NCI-H345 treated with DMSO at 0.1 percent for 48 hours (cell line): ENCODE results near the gene ZNF346.
A peak's percentile ranks its signal among the peaks of the same experiment; 100 is the strongest.

Experiments used
- DNase-seq: peaks from one replicate; lab custom pipeline; 2025; ENCODE audit not compliant: unreplicated experiment; lab: John Stamatoyannopoulos, UW

Gene ZNF346

DNA sequence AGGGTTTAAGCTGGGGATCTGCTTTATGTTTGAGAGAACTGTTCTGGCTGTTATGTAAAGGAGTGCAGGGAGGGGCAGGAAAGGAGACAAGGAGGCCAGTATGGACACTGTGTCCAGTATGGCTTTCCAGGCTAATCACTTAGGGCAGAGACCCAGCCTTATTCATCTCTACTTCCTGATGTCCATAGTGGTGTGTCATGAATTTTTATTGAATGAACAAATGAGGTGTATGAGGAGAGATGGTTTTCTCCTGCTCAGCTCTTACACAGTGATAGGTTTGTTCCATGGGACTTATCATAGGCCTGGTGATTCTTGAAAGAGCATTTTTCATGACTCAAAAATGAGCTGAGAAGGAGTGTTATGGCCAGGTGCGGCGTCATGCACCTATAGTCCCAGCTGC lies 43.7 kb downstream of the ZNF346 start:
- DNase-seq: no peak

DNA sequence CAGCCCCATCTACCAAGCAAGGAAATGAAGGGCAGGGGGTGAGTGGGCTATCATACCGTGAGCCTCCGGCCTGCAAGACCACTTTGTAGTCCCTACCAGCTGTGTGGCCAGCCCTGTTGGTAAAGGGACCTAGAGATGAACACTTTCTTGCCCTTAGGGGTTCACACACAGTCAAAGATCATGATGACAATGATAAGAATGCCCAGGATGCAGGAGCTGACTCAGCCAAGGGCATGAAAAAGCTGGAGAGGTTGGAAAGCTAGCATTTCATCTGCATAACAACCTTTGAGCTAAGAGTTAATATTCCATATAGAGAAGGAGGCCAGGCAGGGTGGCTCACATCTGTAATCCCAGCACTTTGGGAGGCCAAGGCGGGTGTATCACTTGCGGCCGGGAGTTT lies 45.0 kb downstream of the ZNF346 start:
- no peak for DNase-seq

DNA sequence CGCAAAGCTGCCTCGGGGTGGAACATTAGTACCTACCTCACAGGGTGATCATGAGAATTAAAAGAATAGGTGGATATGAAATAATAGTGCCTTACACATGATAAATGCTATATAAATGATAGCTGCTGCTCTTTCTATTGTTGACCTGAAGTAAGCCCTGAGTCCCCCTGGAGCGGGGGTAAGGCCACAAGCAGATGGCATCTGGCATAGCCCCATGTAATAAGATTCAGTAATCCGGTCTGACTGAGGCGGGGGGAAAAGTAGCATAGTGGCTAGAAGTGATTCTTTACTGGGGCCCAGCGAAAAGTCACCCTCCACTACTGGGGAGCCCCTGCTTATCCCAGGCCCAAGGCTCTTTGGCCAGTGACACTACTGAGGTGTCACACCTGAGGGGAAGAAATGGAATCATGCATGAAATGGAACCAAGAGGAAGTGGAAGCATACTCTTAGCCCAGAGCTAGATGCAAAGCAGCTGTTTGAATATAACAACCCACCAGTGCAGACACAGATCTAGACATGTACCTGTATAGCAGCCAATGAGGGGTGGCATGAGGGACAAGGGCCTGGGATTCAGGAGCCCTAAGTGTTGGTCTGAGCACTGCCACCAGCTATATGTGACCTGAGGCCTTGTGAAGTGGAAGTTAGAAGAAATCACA lies 48.2 kb downstream of the ZNF346 start:
- no peak for DNase-seq

DNA sequence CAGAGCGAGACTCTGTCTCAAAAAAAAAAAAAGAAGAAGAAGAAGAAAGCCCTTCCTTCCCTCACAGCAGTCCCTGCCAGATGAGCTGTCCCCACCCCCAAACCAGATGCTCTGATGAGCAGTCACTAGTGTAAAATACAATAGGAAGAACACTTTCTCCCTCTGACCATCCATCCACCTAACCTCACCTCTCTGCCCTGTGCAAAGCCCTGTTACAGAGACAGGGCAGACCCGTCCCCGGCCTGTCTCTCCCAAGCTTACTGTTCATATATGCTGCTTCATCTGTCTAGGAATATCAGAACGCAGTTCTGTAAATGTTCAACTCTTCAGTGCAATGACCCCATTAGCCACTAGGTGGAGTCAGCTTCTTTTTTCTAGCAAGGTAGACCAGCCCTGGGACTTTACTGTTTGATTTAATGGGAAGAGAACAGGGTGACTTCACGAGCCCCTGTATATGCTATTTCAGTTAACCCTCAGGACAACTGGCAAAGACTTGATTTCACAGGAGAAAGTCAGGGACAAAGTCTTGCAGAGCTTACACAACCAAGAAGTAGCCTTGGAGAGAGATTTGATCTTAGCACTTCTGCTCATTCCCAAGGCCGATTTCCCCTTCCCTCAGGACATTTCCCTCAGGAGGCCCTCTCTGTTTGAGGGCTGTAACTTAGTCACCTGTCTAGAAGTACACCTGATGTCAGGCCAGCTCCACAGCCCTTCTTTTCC lies 49.3 kb downstream of the ZNF346 start:
- peak; percentile 58 for DNase-seq

DNA sequence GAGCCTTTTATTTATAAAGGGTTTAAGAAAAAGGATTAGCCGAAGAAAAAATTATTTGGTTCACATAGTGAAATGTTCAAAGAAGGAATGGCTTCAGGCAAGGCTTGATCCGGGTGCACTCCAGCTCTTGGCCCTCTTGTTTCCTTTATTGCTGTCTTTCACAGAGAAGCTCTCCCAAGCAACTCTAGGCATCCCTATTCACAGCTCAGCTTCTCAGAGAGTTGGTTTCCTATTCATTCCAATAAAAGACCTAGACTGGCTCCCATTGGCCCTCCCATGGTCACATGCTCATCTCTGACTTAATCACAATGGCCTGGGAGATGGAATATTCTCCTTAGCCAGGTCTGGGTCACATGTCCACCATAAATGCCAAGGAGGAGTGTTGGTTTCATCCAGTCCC lies 54.8 kb downstream of the ZNF346 start:
- DNase-seq: no peak

DNA sequence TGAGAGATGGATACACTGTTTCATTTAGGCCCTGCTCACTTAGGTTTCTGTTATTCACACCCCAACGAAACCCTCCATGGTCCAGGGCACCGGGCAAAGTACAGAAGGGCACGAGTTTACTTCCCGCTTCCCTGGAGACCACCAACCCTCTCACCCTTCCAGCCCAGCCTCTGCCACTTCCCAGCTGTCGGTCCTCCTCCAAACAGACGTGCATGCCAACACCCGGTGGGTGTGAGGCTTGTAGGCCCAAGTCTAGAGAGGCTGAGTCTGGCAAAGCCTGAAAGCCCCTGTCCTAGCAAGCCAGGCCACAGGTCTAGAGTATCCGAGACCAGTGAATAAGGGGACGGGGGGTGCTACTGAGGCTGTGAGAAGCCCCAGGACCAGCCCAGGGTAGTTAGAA lies 57.1 kb downstream of the ZNF346 start:
- no peak for DNase-seq

DNA sequence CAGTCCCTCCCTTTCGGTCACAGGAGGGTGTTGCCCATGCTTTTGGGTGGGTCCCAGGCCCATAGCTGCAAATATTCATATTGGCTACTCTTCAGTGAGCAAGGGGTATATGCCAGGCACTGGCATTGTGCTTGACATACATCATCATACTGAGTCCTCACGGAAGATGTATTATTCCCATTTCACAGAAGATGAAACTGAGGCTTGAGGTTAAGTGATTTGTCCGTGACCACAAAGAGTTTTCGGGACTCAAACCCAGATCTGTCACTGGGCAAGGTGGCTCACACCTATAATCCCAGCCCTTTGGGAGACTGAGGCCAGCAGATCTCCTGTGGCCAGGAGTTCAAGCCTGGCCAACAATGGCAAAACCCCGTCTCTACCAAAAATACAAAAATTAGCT lies 57.8 kb downstream of the ZNF346 start:
- DNase-seq: no peak

DNA sequence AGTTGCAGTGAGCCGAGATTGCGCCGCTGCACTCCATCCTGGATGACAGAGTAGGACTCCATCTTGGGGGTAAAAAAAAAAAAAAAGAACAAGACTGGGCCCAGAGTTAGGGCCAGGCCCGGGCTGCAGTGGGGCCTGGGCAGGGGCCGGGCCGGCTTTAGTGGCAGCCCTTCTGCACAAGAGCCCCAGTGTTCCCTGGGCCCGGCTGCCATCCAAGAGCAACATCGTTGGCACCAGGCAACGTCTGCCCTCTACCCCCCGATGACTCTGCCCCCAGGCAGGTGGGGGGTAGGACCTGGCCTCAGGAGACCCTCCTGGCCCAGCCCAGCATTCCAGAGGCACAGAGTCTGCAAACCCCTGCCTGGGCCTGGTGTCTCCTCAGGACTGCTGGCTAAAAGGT lies 59.4 kb downstream of the ZNF346 start:
- no peak for DNase-seq

DNA sequence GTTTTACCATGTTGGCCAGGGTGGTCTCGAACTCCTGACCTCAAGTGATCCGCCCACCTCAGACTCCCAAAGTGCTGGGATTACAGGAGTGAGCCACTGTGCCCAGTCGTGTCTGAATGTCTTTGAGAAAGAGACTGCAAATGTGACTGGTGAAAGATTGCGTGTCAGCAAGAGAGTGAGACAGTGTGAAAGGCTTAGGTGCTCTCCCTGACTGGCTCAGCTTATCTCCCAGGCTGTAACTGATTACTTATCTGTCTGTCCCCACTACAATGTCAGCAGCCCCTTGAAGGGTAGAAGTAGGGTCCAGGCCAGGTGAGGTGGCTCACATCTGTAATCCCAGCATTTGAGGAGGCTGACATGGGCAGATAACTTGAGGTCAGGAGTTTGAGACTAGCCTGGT lies 60.9 kb downstream of the ZNF346 start:
- DNase-seq: no peak

DNA sequence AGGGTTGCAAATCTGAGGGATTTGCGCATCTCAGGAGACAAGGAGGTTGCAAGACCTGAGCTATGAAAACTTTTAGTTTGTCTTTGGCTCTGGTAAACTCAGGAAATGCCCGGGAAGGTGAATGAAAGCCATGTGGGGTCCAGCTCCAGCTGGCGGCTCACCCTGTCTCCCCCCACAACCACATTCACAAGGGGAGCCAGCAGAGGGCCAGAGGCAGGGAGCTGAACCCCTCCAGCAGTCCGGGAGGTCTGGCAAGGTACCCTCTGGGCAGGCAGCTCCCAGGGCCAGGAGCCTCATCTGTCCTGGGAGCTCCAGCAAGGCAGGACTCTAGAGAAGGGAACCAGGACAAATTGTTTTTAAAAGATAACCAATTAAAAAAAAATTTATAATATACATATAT lies 61.7 kb downstream of the ZNF346 start:
- no peak for DNase-seq

DNA sequence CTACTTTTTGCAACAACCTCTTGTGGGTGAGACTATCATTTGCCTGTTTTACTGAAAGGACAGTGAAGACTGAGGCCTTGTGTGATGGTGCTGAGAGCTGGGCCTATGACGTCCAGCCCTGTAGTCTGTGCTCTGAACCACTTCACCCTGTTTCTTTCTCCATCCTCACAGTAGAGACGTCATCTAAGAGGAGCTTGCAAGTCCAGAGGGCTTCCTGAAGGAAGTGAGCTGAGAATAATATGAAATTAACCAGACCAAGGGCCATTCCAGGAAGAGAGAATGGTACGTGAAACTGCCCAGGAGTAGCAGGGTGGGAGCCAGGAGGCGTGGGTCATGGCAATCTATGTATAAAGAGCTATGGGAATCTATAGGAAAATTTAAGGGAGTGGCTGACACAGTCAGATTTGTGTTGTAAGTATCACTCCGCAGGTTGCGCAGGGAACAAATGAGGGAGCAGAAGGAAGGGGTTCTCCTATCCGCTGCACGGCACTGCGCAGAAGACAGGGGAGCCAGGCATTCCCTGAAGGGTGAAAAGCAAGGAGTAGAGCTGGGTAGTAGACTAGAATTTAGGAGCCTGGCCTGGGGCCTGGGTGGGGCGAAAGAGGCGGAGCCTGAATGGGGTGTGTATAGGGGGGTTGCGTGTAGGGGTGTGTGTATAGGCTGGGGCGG lies 63.6 kb downstream of the ZNF346 start:
- no peak for DNase-seq

DNA sequence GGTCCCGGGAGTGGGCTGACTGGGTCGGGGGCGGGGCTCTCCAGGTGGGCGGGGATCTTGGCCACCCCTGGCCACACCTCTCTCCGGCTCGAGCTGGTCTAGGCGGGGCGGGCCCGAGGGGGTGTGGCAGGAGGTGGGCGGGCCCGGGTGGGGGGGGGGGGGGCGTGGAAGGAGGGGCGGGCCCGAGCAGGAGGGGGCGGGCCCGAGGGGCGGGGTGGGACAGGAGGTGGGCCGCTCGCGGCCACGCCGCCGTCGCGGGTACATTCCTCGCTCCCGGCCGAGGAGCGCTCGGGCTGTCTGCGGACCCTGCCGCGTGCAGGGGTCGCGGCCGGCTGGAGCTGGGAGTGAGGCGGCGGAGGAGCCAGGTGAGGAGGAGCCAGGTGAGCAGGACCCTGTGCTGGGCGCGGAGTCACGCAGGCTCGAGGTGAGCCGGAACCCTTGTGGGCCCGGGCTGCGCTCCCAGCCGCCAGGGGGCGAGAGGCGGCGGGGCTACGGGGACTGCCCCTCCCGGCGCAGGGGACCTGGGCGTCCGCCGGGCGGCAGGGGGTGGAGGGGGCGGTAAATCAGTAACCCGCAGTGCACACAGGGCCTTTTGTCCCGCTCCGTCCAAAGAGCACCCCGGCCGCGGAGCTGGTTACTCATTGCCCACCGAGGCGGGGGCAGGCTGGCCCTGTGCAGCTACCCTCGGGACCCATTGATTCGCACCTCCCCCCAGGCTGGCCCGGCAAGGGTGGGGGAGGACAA lies 64.3 kb downstream of the ZNF346 start, which contains the start of gene FGFR4:
TSS of gene FGFR4 (plus strand) at position 262 of the 744 bp plus-strand sequence. CDS start 2,688 bp downstream, outside the sequence.
- peak; percentile 45 for DNase-seq

DNA sequence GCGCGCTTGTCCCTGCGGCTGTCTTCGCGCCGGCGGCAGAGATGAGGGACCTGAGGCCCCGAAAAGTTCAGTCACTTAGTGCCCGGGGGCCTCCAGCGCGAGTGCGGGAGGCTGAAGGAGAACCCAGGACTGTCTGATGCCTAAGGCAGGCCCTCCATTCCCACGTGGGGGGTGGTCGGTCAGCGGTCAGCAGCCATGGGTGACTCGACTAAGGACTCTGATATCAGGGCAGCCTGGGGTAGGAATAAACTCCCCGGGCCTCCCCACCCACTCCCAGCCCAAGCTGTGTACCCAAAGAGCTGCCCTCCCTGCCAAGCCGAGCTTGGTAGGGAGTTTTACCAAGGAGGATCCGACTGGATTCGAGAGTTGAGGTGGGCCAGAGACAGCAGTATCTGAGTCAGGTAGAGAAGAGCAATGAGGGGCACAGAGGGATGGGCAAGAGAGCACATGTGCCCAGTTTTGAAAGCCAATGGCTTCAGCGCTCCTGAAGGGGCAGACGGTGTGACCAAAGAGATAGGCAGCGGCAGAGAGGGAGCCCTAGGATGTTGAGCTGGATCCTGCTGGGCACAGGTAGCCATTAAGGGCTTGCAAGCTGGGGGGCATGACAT lies 65.0 kb downstream of the ZNF346 start:
- DNase-seq: no peak

DNA sequence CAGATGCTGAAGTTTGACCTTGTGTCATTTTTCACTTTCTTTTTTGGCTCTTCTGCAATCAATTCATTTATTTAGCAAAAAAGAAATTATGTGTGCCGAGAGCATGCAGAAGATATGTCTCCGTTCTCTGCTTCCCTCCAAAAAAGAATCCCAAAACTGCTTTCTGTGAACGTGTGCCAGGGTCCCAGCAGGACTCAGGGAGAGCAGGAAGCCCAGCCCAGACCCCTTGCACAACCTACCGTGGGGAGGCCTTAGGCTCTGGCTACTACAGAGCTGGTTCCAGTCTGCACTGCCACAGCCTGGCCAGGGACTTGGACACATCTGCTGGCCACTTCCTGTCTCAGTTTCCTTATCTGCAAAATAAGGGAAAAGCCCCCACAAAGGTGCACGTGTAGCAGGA lies 66.6 kb downstream of the ZNF346 start:
- DNase-seq: no peak

DNA sequence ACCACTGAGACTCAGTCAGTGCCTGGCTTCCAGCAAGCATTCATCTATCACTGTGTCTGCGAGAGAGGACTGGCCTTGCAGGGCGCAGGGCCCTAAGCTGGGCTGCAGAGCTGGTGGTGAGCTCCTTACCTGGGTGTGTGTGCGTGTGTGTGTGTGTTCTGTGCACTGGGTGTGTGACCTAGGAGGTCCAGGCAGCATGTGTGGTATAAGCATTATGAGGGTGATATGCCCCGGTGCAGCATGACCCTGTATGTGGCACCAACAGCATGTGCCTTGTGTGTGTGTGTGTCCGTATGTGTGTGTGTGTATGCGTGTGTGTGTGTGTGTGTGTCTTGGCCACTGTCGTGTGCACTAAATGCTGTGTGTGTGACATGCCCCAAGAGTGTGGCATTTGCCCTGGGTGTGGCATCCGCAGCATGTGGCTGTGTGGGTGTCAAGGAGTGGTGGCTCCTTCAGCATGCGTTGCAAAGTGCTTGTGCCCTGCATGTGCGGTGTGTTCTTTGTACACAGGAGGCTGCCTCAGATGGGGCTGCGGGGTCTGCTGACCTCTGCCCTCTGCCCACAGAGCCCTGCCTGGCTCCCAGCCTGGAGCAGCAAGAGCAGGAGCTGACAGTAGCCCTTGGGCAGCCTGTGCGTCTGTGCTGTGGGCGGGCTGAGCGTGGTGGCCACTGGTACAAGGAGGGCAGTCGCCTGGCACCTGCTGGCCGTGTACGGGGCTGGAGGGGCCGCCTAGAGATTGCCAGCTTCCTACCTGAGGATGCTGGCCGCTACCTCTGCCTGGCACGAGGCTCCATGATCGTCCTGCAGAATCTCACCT lies 67.5 kb downstream of the ZNF346 start:
- DNase-seq: no peak

DNA sequence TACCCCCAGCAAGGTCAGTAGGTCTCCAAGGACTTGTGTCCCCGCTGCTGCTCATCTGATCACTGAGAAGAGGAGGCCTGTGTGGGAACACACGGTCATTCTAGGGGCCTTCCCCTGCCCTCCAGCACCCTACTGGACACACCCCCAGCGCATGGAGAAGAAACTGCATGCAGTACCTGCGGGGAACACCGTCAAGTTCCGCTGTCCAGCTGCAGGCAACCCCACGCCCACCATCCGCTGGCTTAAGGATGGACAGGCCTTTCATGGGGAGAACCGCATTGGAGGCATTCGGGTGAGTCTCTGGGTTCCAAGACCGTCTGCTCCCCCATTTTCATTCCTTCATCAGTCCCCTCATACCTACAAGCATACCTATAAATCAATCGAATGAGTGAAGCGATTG lies 68.3 kb downstream of the ZNF346 start:
- no peak for DNase-seq

DNA sequence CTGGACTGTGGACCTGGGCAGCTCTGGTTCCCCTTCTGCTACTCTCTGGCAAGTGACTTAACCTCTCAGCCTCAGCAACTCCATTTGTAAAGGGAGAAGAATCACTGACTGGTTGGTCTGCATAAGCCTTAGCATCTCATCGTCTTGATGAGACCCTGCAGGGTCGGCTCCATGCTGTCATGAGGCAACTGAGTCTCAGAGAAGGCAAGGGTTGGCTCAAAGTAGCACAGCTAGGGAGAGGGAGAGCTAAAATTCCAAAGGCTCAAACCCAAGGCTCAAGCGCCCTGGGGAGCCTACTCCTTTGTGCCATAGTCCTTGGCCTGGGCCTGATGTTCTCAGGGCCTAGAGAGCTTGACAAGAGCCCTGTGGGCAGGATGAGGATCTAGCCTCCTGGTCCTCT lies 68.7 kb downstream of the ZNF346 start:
- DNase-seq: no peak

DNA sequence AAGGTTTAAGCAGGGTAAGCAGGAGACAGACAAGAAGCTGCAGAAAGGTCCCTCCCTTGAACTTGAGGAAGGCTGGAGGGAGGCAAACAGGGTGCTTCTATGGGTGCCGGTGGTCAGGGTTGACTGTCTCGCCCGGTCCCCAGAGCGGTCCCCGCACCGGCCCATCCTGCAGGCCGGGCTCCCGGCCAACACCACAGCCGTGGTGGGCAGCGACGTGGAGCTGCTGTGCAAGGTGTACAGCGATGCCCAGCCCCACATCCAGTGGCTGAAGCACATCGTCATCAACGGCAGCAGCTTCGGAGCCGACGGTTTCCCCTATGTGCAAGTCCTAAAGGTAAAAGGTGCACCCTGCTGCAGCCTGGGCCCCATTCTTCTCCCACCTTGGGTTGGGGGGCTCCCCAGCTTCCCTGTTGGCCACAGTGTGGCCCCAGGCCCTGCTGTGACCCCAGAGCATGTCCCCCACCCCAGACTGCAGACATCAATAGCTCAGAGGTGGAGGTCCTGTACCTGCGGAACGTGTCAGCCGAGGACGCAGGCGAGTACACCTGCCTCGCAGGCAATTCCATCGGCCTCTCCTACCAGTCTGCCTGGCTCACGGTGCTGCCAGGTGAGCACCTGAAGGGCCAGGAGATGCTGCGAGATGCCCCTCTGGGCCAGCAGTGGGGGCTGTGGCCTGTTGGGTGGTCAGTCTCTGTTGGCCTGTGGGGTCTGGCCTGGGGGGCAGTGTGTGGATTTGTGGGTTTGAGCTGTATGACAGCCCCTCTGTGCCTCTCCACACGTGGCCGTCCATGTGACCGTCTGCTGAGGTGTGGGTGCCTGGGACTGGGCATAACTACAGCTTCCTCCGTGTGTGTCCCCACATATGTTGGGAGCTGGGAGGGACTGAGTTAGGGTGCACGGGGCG lies 69.9 kb downstream of the ZNF346 start:
- DNase-seq: no peak

DNA sequence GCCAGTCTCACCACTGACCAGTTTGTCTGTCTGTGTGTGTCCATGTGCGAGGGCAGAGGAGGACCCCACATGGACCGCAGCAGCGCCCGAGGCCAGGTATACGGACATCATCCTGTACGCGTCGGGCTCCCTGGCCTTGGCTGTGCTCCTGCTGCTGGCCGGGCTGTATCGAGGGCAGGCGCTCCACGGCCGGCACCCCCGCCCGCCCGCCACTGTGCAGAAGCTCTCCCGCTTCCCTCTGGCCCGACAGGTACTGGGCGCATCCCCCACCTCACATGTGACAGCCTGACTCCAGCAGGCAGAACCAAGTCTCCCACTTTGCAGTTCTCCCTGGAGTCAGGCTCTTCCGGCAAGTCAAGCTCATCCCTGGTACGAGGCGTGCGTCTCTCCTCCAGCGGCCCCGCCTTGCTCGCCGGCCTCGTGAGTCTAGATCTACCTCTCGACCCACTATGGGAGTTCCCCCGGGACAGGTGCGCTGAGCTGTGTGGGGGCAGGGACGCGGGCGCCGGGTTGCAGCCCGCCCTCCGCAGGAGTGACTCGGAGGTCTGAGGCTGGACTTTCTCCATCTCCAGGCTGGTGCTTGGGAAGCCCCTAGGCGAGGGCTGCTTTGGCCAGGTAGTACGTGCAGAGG lies 70.7 kb downstream of the ZNF346 start:
- DNase-seq: no peak
